Activated CD4-positive, alpha-beta T cell treated with anti-CD3 and anti-CD28 coated beads, Interleukin-2, amount 10 ng/mL, durations not matched to agents 7 days and 5 days (primary cell): ENCODE results near the gene ZBTB7C. TPM values are rescaled to one million over a fixed set of nuclear protein-coding genes. Genes with fewer than 3 reads are reported as not detected.

Source experiments
- CTCF ChIA-PET: fragments of 350-600 bp; sonication (Branson Sonifier 250); formaldehyde crosslinking; loops from one replicate; lab custom pipeline; 2021; ENCODE audit warnings: antibody characterized with exemption; lab: Charles Lee
- POLR2A ChIA-PET: fragments of 350-600 bp; sonication (Branson Sonifier 250); formaldehyde crosslinking; loops from one replicate; lab custom pipeline; 2021; ENCODE audit warnings: antibody characterized with exemption; lab: Charles Lee
- DNase-seq: peaks from one replicate; pipeline ENCODE4 v3.0.0-alpha.2; 2020
- H3K27ac Mint-ChIP-seq: one replicate; pipeline ENCODE4 v1.8.0; 2021; ENCODE audit warnings: mild to moderate bottlenecking, moderate library complexity, mixed read lengths
- H3K27me3 Mint-ChIP-seq: one replicate; pipeline ENCODE4 v1.8.0; 2021; ENCODE audit warnings: mixed read lengths
- H3K36me3 Mint-ChIP-seq: one replicate; pipeline ENCODE4 v1.8.0; 2021; ENCODE audit warnings: low read depth, mixed read lengths
- H3K4me1 Mint-ChIP-seq: one replicate; pipeline ENCODE4 v1.8.0; 2021; ENCODE audit warnings: mixed read lengths
- H3K4me3 Mint-ChIP-seq: one replicate; pipeline ENCODE4 v1.8.0; 2021; ENCODE audit warnings: mild to moderate bottlenecking, moderate library complexity, mixed read lengths
- H3K9me3 Mint-ChIP-seq: one replicate; pipeline ENCODE4 v1.8.0; 2021; ENCODE audit warnings: mixed read lengths
- total RNA-seq, 2 experiments: library from RNA; stranded (reverse); gene quantifications; one replicate each; pipeline ENCODE4 v1.2.3, GENCODE V29; 2021

The ZBTB7C gene
- total RNA-seq, 2 experiments from 2014 or later = 0.10 to 0.15 TPM

DNA sequence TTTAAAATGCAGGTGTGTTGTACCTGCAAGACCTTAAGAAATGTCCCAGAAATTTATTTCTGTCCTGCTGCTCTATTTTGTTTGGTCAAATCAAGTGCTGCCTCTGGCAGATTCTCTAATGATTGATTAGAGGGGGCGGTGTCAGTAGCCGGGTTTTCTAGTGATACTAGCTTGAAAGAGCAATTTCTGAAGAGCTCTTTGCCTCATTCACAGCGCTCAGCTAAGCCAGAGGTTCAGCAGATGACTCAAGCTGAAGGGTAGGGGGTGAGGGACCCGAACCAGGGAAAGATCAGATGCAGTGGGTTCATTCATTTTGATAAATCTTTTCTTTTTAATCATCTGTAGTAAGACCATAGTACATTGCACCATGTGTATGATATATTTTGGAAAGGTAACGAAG, 15.0 kb downstream of the ZBTB7C start:
- Mint-ChIP-seq H3K27me3 (peaks cover 79% of the 10 kb centered on the region), H3K9me3 (no peaks in the 10 kb centered on the region), H3K36me3 (no peaks in the 10 kb centered on the region), H3K4me3 (no peak overlapping the region), H3K27ac (no peak overlapping the region), H3K4me1 (peaks cover 7% of the 10 kb centered on the region)
- no peak for DNase-seq
- ChIA-PET POLR2A (no interaction called here), CTCF (no interaction called here)

DNA sequence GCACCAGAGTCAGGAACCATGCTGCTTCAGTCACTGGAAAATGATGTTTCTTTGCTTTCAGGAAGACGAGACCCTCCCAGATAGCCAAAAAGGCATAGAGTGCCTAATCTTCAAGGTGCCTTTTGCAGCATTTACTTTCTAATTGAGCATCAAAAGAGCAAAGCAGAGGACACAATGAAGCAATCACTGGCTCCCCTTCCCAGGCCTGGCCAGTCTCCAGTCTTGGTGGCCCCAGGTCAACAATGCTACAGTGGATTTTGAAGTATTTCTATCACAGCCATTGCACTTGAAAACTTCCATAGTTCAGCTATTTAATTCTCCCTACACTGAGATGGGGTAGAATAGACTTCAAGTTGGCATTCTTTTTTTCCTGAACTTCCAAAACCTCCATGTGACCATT, 15.4 kb downstream of the ZBTB7C start:
- peaks cover 3% of the 10 kb centered on the region for H3K4me1 Mint-ChIP-seq
- H3K4me3 Mint-ChIP-seq = no peak overlapping the region
- POLR2A ChIA-PET = no interaction called here
- peaks cover 78% of the 10 kb centered on the region for H3K27me3 Mint-ChIP-seq
- H3K36me3 Mint-ChIP-seq = no peaks in the 10 kb centered on the region
- no peak for DNase-seq
- no peaks in the 10 kb centered on the region for H3K9me3 Mint-ChIP-seq
- H3K27ac Mint-ChIP-seq = no peak overlapping the region
- CTCF ChIA-PET = no interaction called here

DNA sequence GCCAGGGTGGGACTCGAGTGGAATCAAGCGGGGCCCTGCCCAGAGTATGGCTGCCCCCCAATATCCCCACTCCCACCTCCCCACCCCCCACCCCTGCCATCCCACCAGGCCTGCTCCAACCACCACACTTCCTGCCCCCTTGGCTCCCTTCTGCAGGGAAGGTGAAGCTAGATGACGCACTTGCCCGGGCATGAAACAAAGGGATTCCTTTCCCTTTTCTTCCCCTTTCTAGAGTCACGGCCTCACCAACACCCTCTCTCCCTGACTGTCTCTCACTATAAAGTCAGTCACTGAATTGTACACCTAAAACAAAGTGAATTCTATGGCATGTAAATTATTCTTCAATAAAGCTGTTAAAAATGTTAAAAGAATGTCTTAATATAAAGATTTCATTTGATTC, 16.0 kb downstream of the ZBTB7C start:
- H3K27me3 Mint-ChIP-seq = peaks cover 77% of the 10 kb centered on the region
- H3K27ac Mint-ChIP-seq = no peak overlapping the region
- no peak overlapping the region for H3K4me3 Mint-ChIP-seq
- POLR2A ChIA-PET = no interaction called here
- H3K9me3 Mint-ChIP-seq = no peaks in the 10 kb centered on the region
- H3K4me1 Mint-ChIP-seq = peaks cover 2% of the 10 kb centered on the region
- H3K36me3 Mint-ChIP-seq = no peaks in the 10 kb centered on the region
- no peak for DNase-seq
- CTCF ChIA-PET = no interaction called here

DNA sequence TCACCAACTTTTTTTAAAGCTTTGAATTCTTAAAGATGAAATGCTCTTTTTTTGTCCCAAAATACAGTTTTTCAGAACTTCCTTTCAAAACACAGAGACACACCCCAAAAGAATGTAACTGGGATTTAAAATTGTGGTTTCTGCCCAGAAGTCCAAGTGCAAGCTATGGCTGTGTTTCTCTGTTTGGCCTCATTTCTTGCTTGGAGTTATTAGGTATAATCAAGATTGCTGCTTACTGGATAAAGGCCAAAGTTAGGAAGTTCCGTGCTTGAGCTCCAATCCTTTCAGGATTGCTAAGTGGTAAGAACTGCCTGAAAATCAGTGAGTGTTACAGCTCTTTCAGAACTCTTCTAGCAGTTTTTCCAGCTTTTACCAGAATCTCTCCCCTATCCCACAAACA, 16.9 kb downstream of the ZBTB7C start:
- POLR2A ChIA-PET = no interaction called here
- no peak for DNase-seq
- H3K4me1 Mint-ChIP-seq = peaks cover 2% of the 10 kb centered on the region
- H3K27ac Mint-ChIP-seq = no peak overlapping the region
- H3K36me3 Mint-ChIP-seq = no peaks in the 10 kb centered on the region
- no peak overlapping the region for H3K4me3 Mint-ChIP-seq
- H3K27me3 Mint-ChIP-seq = peaks cover 75% of the 10 kb centered on the region
- CTCF ChIA-PET = no interaction called here
- no peaks in the 10 kb centered on the region for H3K9me3 Mint-ChIP-seq

DNA sequence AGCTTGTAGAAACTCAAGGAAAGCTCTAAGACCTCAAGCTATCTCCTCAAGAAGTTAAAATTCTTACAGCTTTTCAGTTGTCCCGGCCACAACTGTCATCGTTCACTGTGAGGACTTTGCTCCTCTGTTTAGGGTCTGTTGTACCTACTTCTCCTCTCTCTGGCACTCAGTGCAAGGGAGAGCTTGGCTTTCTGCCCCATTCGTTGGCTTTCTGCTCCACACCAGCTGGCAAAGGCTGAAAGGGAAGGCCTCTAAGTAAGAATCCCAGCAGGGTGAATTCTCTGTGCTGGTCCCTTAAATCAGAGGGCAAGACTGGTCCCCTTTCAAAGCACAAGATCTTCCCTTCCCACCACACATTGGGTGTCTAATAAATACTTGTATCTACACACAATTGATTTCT, 17.3 kb downstream of the ZBTB7C start:
- no peak for DNase-seq
- POLR2A ChIA-PET = no interaction called here
- CTCF ChIA-PET = no interaction called here
- Mint-ChIP-seq H3K9me3 (no peaks in the 10 kb centered on the region), H3K36me3 (no peaks in the 10 kb centered on the region), H3K27ac (no peak overlapping the region), H3K4me3 (no peak overlapping the region), H3K4me1 (peaks cover 2% of the 10 kb centered on the region), H3K27me3 (peaks cover 74% of the 10 kb centered on the region)

DNA sequence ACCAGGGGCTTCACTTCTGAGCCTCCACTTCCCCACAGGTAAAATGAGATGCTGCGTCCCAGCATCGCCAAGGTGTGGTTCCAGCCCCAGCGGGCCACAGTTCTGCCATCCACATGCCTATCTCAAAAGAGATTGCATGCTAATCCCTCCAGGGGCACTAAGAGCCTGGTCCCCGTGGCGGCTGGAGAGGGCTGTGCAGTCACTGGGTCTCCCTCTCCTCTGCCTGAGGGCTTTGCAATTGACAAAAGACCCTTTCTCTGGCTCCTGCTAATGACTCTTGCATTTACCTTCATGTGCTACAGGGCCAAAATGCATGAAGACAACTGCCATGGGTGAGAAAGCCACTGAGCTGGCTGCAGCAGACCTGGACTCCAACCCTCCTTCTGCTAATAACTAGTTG, 18.5 kb downstream of the ZBTB7C start:
- H3K9me3 Mint-ChIP-seq = no peaks in the 10 kb centered on the region
- POLR2A ChIA-PET = no interaction called here
- H3K4me1 Mint-ChIP-seq = peaks cover 8% of the 10 kb centered on the region

DNA sequence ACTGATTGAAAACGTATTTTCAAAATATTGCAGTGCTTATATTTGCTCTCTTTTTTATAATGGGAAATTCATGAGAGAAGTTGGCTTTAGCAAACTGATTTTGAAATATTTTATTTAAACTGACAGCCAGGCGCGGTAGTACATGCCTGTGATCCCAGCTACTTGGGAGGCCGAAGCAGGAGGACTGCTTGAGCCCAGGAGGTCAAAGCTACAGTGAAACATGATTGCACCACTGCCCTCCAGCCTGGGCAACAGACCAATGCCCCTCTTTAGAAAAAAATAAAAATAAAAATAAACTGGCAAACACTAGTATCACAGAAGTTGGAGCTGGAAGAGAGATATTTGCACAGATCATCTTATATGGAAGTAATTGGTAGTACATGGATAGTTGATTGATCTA, 20.7 kb downstream of the ZBTB7C start:
- Mint-ChIP-seq H3K4me1 (peaks cover 13% of the 10 kb centered on the region), H3K36me3 (no peaks in the 10 kb centered on the region), H3K27ac (no peak overlapping the region), H3K27me3 (peaks cover 58% of the 10 kb centered on the region), H3K9me3 (no peaks in the 10 kb centered on the region), H3K4me3 (no peak overlapping the region)
- CTCF ChIA-PET = no interaction called here
- no peak for DNase-seq
- POLR2A ChIA-PET = no interaction called here

More for the DNA sequence above, 18.5 kb downstream of the ZBTB7C start:
- CTCF ChIA-PET = no interaction called here
- Mint-ChIP-seq H3K27me3 (peaks cover 71% of the 10 kb centered on the region), H3K36me3 (no peaks in the 10 kb centered on the region), H3K27ac (no peak overlapping the region), H3K4me3 (no peak overlapping the region)
- DNase-seq = no peak

DNA sequence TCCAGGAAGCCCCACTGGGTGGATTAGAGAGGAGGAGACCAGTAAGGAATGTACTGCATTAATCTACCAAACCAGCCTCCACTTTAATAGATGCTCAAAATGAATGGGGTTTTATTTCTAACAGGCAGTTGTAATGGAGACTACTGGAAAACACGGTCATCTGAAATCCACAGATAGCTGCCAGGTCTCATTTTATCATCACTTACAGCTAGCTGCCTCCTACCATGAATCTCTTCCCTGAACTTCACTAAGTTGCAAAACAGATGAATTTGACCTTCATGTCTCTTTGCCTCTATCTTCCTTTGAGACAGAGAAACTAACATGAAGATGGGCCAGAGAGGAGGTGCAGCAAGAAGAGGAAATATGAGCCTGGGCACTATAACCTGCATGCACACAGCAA, 21.9 kb downstream of the ZBTB7C start:
- H3K27ac Mint-ChIP-seq = no peak overlapping the region
- H3K4me3 Mint-ChIP-seq = no peak overlapping the region
- no peaks in the 10 kb centered on the region for H3K9me3 Mint-ChIP-seq
- H3K4me1 Mint-ChIP-seq = peaks cover 10% of the 10 kb centered on the region
- DNase-seq = no peak
- CTCF ChIA-PET = no interaction called here
- POLR2A ChIA-PET = no interaction called here
- H3K36me3 Mint-ChIP-seq = no peaks in the 10 kb centered on the region
- peaks cover 48% of the 10 kb centered on the region for H3K27me3 Mint-ChIP-seq

DNA sequence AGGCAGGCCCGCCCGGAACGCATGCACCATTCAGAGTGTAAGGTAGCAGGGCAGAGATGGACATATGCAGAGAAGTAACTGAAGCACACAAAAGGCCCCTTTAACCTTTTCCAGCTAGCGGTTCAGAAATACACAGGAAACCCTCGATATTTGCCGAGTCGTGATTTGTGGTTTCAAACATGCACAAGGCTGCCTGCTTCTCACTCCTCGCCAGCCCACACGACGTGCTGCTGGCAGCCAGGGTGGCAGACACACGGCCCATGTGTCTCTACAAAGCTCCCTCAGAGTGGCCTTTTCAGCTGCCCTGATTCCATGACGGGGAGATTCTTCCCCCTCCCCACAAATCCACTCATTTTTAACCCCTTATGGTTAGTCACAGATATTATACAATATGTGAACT, 23.6 kb downstream of the ZBTB7C start:
- peaks cover 10% of the 10 kb centered on the region for H3K4me1 Mint-ChIP-seq
- ChIA-PET POLR2A (no interaction called here), CTCF (no interaction called here)
- peaks cover 47% of the 10 kb centered on the region for H3K27me3 Mint-ChIP-seq
- H3K9me3 Mint-ChIP-seq = no peaks in the 10 kb centered on the region
- no peak overlapping the region for H3K4me3 Mint-ChIP-seq
- H3K27ac Mint-ChIP-seq = no peak overlapping the region
- H3K36me3 Mint-ChIP-seq = no peaks in the 10 kb centered on the region
- DNase-seq = no peak

DNA sequence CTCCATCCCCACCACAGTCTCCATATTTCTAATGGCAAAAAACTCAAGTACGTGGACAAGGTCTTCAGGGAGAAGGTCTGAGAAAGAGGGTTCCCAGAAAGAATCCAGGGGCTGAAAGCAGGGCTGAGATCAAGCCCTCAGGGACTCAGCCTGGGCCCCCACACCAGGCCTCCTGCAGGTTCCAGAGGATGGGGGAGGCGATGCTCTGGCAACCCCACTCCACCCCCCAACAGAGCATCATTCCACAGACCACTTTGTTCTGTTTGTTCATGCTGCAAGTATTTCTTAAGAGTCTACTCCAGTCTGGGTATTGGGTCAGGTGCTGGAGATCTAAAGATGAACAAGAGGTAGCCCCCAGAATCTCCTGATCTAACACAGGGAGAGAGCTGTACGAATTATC, 32.2 kb downstream of the ZBTB7C start:
- CTCF ChIA-PET = no interaction called here
- POLR2A ChIA-PET = no interaction called here
- Mint-ChIP-seq H3K27ac (no peak overlapping the region), H3K9me3 (no peaks in the 10 kb centered on the region), H3K4me3 (no peak overlapping the region), H3K27me3 (peaks cover 46% of the 10 kb centered on the region), H3K36me3 (no peaks in the 10 kb centered on the region), H3K4me1 (no peaks in the 10 kb centered on the region)
- no peak for DNase-seq

DNA sequence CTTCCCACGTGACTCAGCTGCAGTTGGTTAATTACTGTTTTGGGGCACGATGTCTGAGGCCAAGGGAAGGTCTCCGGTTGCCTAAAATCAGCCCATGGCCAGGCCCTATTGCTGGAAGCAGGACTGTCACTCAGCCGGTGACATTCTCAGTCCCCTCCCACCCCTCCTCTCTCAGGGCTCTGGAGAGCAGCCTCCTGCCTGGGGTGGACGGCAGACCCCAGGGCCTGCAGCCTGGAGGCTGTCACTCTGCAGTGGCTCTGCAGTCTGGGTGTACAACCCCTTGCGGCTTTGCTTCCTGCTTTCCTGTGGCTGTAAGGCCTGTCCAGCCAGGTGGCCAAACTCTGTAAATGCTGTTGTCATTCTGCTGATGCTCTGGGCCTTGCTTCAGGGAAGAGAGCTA, 32.8 kb downstream of the ZBTB7C start:
- DNase-seq = no peak
- no peaks in the 10 kb centered on the region for H3K36me3 Mint-ChIP-seq
- H3K4me1 Mint-ChIP-seq = no peaks in the 10 kb centered on the region
- H3K27me3 Mint-ChIP-seq = peaks cover 40% of the 10 kb centered on the region
- no peaks in the 10 kb centered on the region for H3K9me3 Mint-ChIP-seq
- no peak overlapping the region for H3K4me3 Mint-ChIP-seq
- H3K27ac Mint-ChIP-seq = no peak overlapping the region
- POLR2A ChIA-PET = no interaction called here
- CTCF ChIA-PET = no interaction called here

DNA sequence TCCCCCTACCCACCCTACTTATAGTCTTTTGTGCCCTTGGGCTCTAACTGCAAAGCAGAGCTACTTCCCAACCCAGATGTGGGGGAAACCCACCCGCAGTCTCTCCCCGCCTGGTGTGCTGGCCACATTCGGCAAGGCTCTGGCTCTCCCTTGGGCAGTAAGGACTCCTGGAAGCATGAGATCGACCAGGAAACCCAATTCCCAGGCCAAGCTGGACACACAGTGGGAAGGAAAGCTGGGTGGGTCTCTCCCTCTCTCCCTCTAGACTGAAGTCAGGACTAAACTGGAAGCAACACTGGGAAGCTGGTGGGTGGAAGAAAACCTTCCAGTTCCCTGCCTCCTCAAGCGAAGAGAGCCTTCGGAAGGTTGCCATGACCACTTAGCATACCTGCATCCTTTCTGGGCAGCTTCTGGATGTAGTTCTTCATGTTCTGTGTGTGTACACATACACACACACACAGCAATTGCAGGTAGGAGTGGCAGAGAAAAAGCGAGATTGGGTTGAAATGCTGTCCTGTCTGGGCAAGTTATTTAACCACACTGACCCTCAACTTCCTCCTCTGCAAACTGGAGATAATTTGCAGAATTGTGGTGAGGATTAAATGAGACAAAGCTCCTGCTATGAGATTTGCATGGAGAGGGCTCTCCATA, 33.9 kb downstream of the ZBTB7C start:
- Mint-ChIP-seq H3K27ac (no peak overlapping the region), H3K4me3 (no peak overlapping the region), H3K36me3 (no peaks in the 10 kb centered on the region), H3K9me3 (no peaks in the 10 kb centered on the region), H3K27me3 (peaks cover 34% of the 10 kb centered on the region), H3K4me1 (no peaks in the 10 kb centered on the region)
- POLR2A ChIA-PET = no interaction called here
- CTCF ChIA-PET = no interaction called here
- DNase-seq = no peak

DNA sequence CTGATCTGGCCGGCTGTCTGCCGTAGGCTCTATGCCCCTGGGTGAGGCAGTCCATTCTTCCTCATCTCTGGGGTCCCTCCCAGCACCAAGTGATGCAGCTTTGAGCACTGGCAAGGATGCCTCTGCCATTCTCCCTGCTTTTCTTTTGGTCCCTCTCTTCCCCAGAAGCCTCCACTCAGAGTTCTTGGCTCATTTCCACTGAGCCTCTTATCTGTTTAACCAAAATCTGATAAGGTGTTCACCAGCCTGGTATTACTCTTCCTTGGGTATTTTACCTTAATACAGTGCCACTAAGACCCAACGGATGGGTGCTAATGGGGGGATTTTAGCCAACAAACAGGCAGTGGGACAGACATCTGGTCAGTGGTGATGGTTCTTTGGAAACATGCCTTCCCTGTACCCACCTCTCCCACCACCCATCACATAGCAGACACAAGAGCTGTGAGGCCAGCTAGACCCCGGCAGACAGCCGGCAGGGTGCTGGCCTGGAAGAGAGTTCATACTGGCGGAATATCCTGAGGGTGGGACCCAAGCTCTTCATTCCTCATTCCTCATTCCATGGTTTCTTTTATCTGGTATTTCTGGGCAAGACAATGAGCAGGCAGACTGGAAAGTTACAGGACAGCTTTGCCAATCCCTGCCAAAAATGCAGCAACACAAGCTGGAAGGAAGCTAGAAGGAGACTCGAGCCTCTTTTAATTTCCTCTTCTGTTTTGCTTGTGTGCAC, 34.6 kb downstream of the ZBTB7C start:
- CTCF ChIA-PET = interaction anchor here (0.9 kb wide), 1 partner anchor 16 kb away, joined by 3 read pairs; no protein-coding TSS in a partner anchor
- H3K27me3 Mint-ChIP-seq = peaks cover 33% of the 10 kb centered on the region
- H3K9me3 Mint-ChIP-seq = no peaks in the 10 kb centered on the region

More for the DNA sequence above, 34.6 kb downstream of the ZBTB7C start:
- no peak for DNase-seq
- POLR2A ChIA-PET = no interaction called here
- Mint-ChIP-seq H3K27ac (no peak overlapping the region), H3K4me1 (no peaks in the 10 kb centered on the region), H3K4me3 (no peak overlapping the region), H3K36me3 (no peaks in the 10 kb centered on the region)
